ENCODE results near the gene BASP1. TPM values are rescaled to one million over a fixed set of nuclear protein-coding genes. Genes with fewer than 3 reads are reported as not detected.

The BASP1 gene
- total and polyA plus RNA-seq, 2 donors (not counting 1 experiment from before 2014, with no cell fraction given) = 53.0 to 66.4 TPM

DNA sequence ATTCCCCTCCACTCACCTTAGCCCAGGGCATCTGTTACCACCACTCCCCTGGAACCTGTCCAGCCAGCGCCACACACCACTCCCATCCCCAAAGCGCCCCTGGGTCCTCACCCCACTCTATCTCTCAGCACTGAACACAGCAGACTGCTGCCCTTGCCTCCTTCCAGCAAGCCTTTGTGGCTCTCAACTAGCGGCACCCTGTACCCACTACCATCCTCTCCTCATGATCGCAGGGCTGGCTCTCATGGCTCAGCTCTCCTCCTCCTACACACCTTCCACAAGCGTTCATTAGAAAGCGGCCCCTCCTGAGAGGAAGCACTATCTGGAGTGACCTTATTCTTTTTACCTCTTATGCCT is 13.3 kb upstream of the BASP1 start:
- no peak overlapping the region for H3K4me3 Mint-ChIP-seq

DNA sequence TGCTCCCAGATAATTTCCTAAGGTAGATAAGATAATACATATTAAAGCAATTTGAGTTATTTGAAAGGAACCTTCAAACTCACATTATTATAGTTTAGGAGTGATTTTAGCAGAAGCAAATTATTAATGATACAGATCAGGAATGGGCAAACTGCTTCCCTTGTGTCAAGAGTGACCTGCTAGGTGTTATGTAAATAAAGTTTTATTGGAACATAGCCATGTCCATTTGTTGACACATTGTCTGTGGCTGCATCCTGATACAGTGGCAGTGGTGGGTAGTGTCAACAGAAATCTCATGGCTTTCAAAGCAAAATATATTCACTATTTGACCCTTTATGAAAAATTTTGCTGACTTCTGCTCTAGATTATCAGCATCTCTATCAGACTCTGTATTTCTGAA is 11.4 kb upstream of the BASP1 start:
- H3K36me3 ChIP-seq (replicated peaks in 1 of 2; ENCODE audit: control extremely low read depth in 1 of 2, control insufficient read depth in 1 of 2, extremely low read depth in 1 of 2, insufficient read depth in 2 of 2, low read length in 1 of 2) = no peaks in the 10 kb centered on the region
- H3K27me3 ChIP-seq (replicated peaks in 1 of 4; ENCODE audit: control extremely low read depth in 1 of 4, control insufficient read depth in 3 of 4, insufficient read depth in 4 of 4, low read length in 3 of 4) = peaks cover 0 to 2% (median 0%) of the 10 kb centered on the region in 4 experiments
- no peak overlapping the region for H3K4me3 Mint-ChIP-seq
- H3K27ac ChIP-seq (ENCODE audit: low read length in 2 of 2) = no peak overlapping the region
- H3K27ac Mint-ChIP-seq = no peak overlapping the region
- intact Hi-C loops (cut with micrococcal nuclease) = no loop called here
- no peaks in the 10 kb centered on the region for H3K4me1 ChIP-seq (ENCODE audit: control insufficient read depth in 2 of 2, insufficient read depth in 2 of 2, low read length in 2 of 2)
- H3K9me3 ChIP-seq (ENCODE audit: control extremely low read depth in 1 of 3, control insufficient read depth in 2 of 3, insufficient read depth in 1 of 3, low read length in 2 of 3) = no peaks in the 10 kb centered on the region
- H3K9ac ChIP-seq (ENCODE audit: low read length) = no peak overlapping the region
- DNase-seq (no peak), ATAC-seq (ENCODE audit: low read depth) (no peak)
- H3K27me3 Mint-ChIP-seq = peaks cover 12% of the 10 kb centered on the region
- TF ChIP-seq, protein P1, sequence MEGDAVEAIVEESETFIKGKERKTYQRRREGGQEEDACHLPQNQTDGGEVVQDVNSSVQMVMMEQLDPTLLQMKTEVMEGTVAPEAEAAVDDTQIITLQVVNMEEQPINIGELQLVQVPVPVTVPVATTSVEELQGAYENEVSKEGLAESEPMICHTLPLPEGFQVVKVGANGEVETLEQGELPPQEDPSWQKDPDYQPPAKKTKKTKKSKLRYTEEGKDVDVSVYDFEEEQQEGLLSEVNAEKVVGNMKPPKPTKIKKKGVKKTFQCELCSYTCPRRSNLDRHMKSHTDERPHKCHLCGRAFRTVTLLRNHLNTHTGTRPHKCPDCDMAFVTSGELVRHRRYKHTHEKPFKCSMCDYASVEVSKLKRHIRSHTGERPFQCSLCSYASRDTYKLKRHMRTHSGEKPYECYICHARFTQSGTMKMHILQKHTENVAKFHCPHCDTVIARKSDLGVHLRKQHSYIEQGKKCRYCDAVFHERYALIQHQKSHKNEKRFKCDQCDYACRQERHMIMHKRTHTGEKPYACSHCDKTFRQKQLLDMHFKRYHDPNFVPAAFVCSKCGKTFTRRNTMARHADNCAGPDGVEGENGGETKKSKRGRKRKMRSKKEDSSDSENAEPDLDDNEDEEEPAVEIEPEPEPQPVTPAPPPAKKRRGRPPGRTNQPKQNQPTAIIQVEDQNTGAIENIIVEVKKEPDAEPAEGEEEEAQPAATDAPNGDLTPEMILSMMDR (IDR thresholded peaks at IDR 0.05) = no peak
- TF ChIP-seq EZH2 (IDR thresholded peaks at IDR 0.05; ENCODE audit: borderline replicate concordance, insufficient read depth, low read depth, low read length, poor library complexity, severe bottlenecking) = no peak
- H3K79me2 ChIP-seq (ENCODE audit: control insufficient read depth, insufficient read depth, low read length) = no peaks in the 10 kb centered on the region
- H3K4me2 ChIP-seq (replicated peaks; ENCODE audit: low read depth, low read length, poor library complexity, severe bottlenecking) = no peak overlapping the region
- H3K4me3 ChIP-seq (ENCODE audit: control extremely low read depth in 1 of 5, extremely low read depth in 1 of 5, insufficient read depth in 1 of 5, low read depth in 2 of 5, low read length in 4 of 5) = no peak overlapping the region
- ChIA-PET CTCF (interaction anchor here (0.7 to 6.1 kb wide), 2 partner anchors 9 to 274 kb away, joined by 5 to 51 read pairs; no protein-coding TSS in a partner anchor), POLR2A (no interaction called here)
- H3K4me1 Mint-ChIP-seq = no peaks in the 10 kb centered on the region
- no peaks in the 10 kb centered on the region for H4K20me1 ChIP-seq (ENCODE audit: control insufficient read depth, insufficient read depth, low read length, poor library complexity, severe bottlenecking)
- H3K9me3 Mint-ChIP-seq (ENCODE audit: insufficient read depth) = no peaks in the 10 kb centered on the region
- H2AFZ ChIP-seq (ENCODE audit: insufficient read depth, low read depth, low read length, poor library complexity, severe bottlenecking) = no peak overlapping the region

More for the DNA sequence above, 13.3 kb upstream of the BASP1 start:
- 74% methylated on average over 6 of the region's 6 CpGs for WGBS (ENCODE audit: insufficient coverage)
- POLR2A ChIA-PET = no interaction called here
- intact Hi-C loops (cut with micrococcal nuclease) = loop anchor here (5.0 kb wide), 1 partner anchor 717 kb away; no protein-coding TSS in a partner anchor
- no peaks in the 10 kb centered on the region for H3K4me1 ChIP-seq (ENCODE audit: control insufficient read depth in 2 of 2, insufficient read depth in 2 of 2, low read length in 2 of 2)
- H3K9me3 Mint-ChIP-seq (ENCODE audit: insufficient read depth) = no peaks in the 10 kb centered on the region
- no peak overlapping the region for H2AFZ ChIP-seq (ENCODE audit: insufficient read depth, low read depth, low read length, poor library complexity, severe bottlenecking)
- ATAC-seq (ENCODE audit: low read depth) (no peak), DNase-seq (no peak)
- no peak overlapping the region for H3K27ac ChIP-seq (ENCODE audit: low read length in 2 of 2)
- no peaks in the 10 kb centered on the region for H3K36me3 ChIP-seq (replicated peaks in 1 of 2; ENCODE audit: control extremely low read depth in 1 of 2, control insufficient read depth in 1 of 2, extremely low read depth in 1 of 2, insufficient read depth in 2 of 2, low read length in 1 of 2)
- no peak overlapping the region for H3K4me2 ChIP-seq (replicated peaks; ENCODE audit: low read depth, low read length, poor library complexity, severe bottlenecking)
- no peak overlapping the region for H3K4me3 ChIP-seq (ENCODE audit: control extremely low read depth in 1 of 5, extremely low read depth in 1 of 5, insufficient read depth in 1 of 5, low read depth in 2 of 5, low read length in 4 of 5)
- H3K4me1 Mint-ChIP-seq = no peaks in the 10 kb centered on the region
- H4K20me1 ChIP-seq (ENCODE audit: control insufficient read depth, insufficient read depth, low read length, poor library complexity, severe bottlenecking) = no peaks in the 10 kb centered on the region
- TF ChIP-seq EZH2 (IDR thresholded peaks at IDR 0.05; ENCODE audit: borderline replicate concordance, insufficient read depth, low read depth, low read length, poor library complexity, severe bottlenecking) = no peak
- TF ChIP-seq, protein P1 (IDR thresholded peaks at IDR 0.05) = no peak
- no peaks in the 10 kb centered on the region for H3K79me2 ChIP-seq (ENCODE audit: control insufficient read depth, insufficient read depth, low read length)
- H3K9me3 ChIP-seq (ENCODE audit: control extremely low read depth in 1 of 3, control insufficient read depth in 2 of 3, insufficient read depth in 1 of 3, low read length in 2 of 3) = no peaks in the 10 kb centered on the region
- peaks cover 12% of the 10 kb centered on the region for H3K27me3 Mint-ChIP-seq
- H3K9ac ChIP-seq (ENCODE audit: low read length) = no peak overlapping the region
- H3K27me3 ChIP-seq (replicated peaks in 1 of 4; ENCODE audit: control extremely low read depth in 1 of 4, control insufficient read depth in 3 of 4, insufficient read depth in 4 of 4, low read length in 3 of 4) = peaks cover 0 to 2% (median 0%) of the 10 kb centered on the region in 4 experiments
- CTCF ChIA-PET = interaction anchor here (1.0 to 6.1 kb wide), 7 partner anchors 9 to 1132 kb away, joined by 3 to 51 read pairs (median 5); no protein-coding TSS in a partner anchor
- no peak overlapping the region for H3K27ac Mint-ChIP-seq

Measured in B cell (primary cell).